SK-N-SH treated with all-trans-retinoic acid at 6 μM for 48 hours (cell line): ENCODE results near the gene FIGNL1.
A peak's percentile ranks its signal among the peaks of the same experiment; 100 is the strongest.

Experiments used
- ATAC-seq: fragments of 200-7000 bp; cut with Tn5 transposase; 3 replicates; pipeline ENCODE4 v1.9.1; 2020; ENCODE audit warnings: mild to moderate bottlenecking, moderate library complexity
- ARNTL ChIP-seq: fragments of 450-650 bp; formaldehyde crosslinking; IDR thresholded peaks from 2 replicates; pipeline ENCODE4 v1.5.0; 2020; ENCODE audit warnings: low read depth, mild to moderate bottlenecking, moderate library complexity, borderline replicate concordance
- BACH2 ChIP-seq: fragments of 250-450 bp; sonication (Bioruptor Pico); IDR thresholded peaks from 2 replicates; pipeline ENCODE4 v1.9.0; 2021; ENCODE audit warnings: mild to moderate bottlenecking, borderline replicate concordance
- CSDC2 ChIP-seq: fragments of 250-450 bp; sonication (Bioruptor Pico); IDR thresholded peaks from 2 replicates; pipeline ENCODE4 v1.5.0; 2020; ENCODE audit warnings: mild to moderate bottlenecking, moderate library complexity
- ESRRG ChIP-seq: fragments of 250-450 bp; sonication (Bioruptor Pico); IDR thresholded peaks from 2 replicates; pipeline ENCODE4 v1.6.1; 2021; ENCODE audit warnings: mild to moderate bottlenecking
- GLIS3 ChIP-seq: fragments of 250-450 bp; sonication (Bioruptor Pico); IDR thresholded peaks from 2 replicates; pipeline ENCODE4 v1.5.0; 2020; ENCODE audit warnings: mild to moderate bottlenecking, moderate library complexity
- OSR1 ChIP-seq: fragments of 250-450 bp; sonication (Bioruptor Pico); IDR thresholded peaks from 2 replicates; pipeline ENCODE4 v1.8.0; 2022; ENCODE audit warnings: moderate library complexity, mild to moderate bottlenecking, inconsistent platforms
- PPARA ChIP-seq: fragments of 250-450 bp; sonication (Bioruptor Pico); IDR thresholded peaks from 2 replicates; pipeline ENCODE4 v1.5.0; 2020; ENCODE audit warnings: mild to moderate bottlenecking, borderline replicate concordance
- RARB ChIP-seq: fragments of 250-450 bp; sonication (Bioruptor Pico); IDR thresholded peaks from 2 replicates; pipeline ENCODE4 v1.8.0; 2021; ENCODE audit warnings: mild to moderate bottlenecking, moderate library complexity
- TCF4 ChIP-seq: fragments of 250-450 bp; sonication (Bioruptor Pico); IDR thresholded peaks from 2 replicates; pipeline ENCODE4 v1.8.0; 2021; ENCODE audit warnings: mild to moderate bottlenecking, moderate library complexity, borderline replicate concordance
- TOX ChIP-seq: fragments of 250-450 bp; sonication (Bioruptor Pico); IDR thresholded peaks from 2 replicates; pipeline ENCODE4 v1.8.0; 2021; ENCODE audit warnings: mild to moderate bottlenecking, moderate library complexity, borderline replicate concordance
- ZC3H10 ChIP-seq: fragments of 250-450 bp; sonication (Bioruptor Pico); IDR thresholded peaks from 2 replicates; pipeline ENCODE4 v1.5.1; 2021; ENCODE audit warnings: mild to moderate bottlenecking, moderate library complexity
- ZFP30 ChIP-seq: fragments of 450-650 bp; formaldehyde crosslinking; IDR thresholded peaks from 2 replicates; pipeline ENCODE4 v1.5.0; 2022; ENCODE audit warnings: mild to moderate bottlenecking, moderate library complexity
- ZNF565 ChIP-seq: fragments of 450-650 bp; formaldehyde crosslinking; conservative IDR thresholded peaks from 2 replicates; pipeline ENCODE4 v1.5.0; 2020; ENCODE audit warnings: low read depth, mild to moderate bottlenecking, moderate library complexity
- ZNF70 ChIP-seq: fragments of 450-650 bp; formaldehyde crosslinking; IDR thresholded peaks from 2 replicates; pipeline ENCODE4 v1.5.0; 2020; ENCODE audit warnings: mild to moderate bottlenecking, moderate library complexity
- ZNF8 ChIP-seq: fragments of 450-650 bp; formaldehyde crosslinking; IDR thresholded peaks from 2 replicates; pipeline ENCODE4 v1.5.0; 2020; ENCODE audit warnings: mild to moderate bottlenecking, moderate library complexity
- TF ChIP-seq, protein P1 (sequence below): fragments of 250-450 bp; sonication (Bioruptor Pico); IDR thresholded peaks from 2 replicates; pipeline ENCODE4 v1.5.0; 2020; ENCODE audit warnings: mild to moderate bottlenecking, moderate library complexity
- TF ChIP-seq, protein P2 (sequence below): fragments of 250-450 bp; sonication (Bioruptor Pico); IDR thresholded peaks from 2 replicates; pipeline ENCODE4 v1.5.1; 2021; ENCODE audit warnings: mild to moderate bottlenecking, moderate library complexity
- TF ChIP-seq, protein P3 (sequence below): fragments of 250-450 bp; sonication (Bioruptor Pico); IDR thresholded peaks from 2 replicates; pipeline ENCODE4 v1.8.0; 2020; ENCODE audit warnings: mild to moderate bottlenecking, moderate library complexity, borderline replicate concordance

Gene FIGNL1

DNA sequence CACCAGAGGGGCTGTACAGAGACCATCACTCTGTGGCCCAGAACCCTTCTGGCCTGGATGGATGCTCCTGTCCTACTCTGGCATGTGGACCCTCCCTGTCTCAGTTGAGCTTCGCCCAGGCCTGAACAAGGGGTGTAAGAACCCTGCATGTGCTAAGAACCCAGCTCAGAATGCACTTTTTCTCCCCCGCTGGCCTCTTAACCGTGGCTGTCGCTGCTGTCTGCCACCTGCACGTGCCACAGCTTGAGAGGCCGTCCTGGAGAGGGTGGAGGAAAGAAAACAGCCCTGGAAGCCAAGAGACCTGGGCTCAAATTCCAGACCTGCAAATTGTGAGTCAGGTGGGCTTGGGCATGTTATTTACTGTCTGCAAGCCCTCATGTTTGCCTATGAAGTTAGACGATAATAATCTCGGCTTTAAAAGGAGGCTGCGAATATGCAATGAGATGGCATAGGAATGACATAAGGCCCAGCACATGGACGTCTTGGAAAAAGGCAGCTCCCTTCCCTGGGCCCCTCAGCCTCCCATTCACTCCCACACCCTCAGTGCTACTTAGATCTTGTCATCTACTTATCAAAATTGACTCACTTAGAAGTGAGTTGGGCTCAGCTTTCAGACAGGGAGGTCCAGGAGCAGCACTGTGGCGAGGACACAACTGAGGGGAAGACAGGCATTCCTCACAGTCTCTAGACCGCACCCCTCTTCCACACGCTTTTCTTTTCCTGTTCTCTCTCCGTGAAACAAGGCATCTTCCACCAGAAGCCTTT is 31.4 kb downstream of the FIGNL1 start:
- ATAC-seq: no peak

DNA sequence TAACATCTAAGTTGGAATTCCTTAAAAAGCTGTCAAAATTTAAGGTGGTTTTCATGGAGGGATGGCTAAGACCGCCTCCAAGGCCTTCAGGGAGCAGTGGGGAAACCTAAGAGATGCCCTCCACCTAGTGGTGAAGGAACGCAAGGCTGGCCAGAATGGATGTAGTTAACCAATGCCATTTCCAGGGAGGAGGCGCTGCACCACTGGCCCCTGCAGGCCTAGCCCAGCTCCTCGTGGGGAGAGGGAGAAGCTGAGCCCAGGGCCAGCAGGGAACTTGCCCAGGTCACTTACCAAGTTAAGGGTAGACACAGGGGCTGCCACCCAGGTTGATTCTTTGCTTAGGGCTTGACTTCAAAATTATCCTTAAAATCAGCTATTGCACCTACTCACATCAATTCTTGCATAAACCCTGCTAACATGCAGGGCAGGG is 32.0 kb downstream of the FIGNL1 start:
- TF ChIP-seq ZNF8 (CRISPR knock-in tag) (no peak), CSDC2 (CRISPR knock-in tag) (no peak), ZNF70 (CRISPR knock-in tag) (no peak), ARNTL (CRISPR knock-in tag) (no peak), RARB (CRISPR knock-in tag) (no peak), ZC3H10 (CRISPR knock-in tag) (no peak), OSR1 (CRISPR knock-in tag) (no peak), ESRRG (CRISPR knock-in tag) (no peak), GLIS3 (no peak), PPARA (CRISPR knock-in tag) (no peak)
- TF ChIP-seq, all 23 proteins: peak for 0
- peak; percentile 100 for ATAC-seq

More for the DNA sequence above, 31.4 kb downstream of the FIGNL1 start:
- TF ChIP-seq BACH2 (CRISPR knock-in tag) (no peak), CSDC2 (CRISPR knock-in tag) (no peak), ZNF70 (CRISPR knock-in tag) (no peak)
- TF ChIP-seq, protein P1, sequence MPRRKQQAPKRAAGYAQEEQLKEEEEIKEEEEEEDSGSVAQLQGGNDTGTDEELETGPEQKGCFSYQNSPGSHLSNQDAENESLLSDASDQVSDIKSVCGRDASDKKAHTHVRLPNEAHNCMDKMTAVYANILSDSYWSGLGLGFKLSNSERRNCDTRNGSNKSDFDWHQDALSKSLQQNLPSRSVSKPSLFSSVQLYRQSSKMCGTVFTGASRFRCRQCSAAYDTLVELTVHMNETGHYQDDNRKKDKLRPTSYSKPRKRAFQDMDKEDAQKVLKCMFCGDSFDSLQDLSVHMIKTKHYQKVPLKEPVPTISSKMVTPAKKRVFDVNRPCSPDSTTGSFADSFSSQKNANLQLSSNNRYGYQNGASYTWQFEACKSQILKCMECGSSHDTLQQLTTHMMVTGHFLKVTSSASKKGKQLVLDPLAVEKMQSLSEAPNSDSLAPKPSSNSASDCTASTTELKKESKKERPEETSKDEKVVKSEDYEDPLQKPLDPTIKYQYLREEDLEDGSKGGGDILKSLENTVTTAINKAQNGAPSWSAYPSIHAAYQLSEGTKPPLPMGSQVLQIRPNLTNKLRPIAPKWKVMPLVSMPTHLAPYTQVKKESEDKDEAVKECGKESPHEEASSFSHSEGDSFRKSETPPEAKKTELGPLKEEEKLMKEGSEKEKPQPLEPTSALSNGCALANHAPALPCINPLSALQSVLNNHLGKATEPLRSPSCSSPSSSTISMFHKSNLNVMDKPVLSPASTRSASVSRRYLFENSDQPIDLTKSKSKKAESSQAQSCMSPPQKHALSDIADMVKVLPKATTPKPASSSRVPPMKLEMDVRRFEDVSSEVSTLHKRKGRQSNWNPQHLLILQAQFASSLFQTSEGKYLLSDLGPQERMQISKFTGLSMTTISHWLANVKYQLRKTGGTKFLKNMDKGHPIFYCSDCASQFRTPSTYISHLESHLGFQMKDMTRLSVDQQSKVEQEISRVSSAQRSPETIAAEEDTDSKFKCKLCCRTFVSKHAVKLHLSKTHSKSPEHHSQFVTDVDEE (CRISPR knock-in tag): no peak
- TF ChIP-seq, all 23 proteins: peak for 0

DNA sequence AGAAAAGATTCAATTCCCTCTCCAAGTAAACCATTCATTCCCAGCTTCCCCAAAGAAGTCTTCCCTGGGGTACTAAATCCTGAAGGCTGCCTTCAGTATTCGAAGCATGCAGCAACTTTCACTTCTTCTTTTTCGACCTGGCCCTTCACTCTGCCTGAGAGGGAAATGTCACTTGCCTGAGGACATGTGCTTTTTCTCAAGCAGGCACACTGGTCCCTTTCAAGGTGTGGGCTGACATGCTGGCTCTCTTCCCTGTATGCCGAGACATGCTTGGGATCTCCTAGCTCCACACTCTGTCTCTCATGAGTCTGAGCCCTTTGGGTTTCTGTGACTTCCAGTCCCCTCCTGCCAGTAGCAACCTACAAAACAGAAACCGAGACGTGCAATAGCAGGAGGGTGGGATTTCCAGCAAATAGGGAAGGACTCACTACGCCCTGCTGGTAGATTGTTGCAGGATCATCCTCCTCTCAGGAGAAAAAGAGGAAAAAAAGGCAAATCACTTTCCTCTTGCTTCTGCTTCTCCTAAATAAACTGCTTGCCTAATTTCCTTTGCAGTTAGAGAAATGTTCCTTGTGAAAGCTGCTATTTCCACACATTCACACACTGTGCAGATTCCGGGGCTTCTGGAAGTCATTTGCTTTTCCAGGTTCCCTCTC is 33.5 kb downstream of the FIGNL1 start:
- no peak for ATAC-seq
- TF ChIP-seq, protein P2, sequence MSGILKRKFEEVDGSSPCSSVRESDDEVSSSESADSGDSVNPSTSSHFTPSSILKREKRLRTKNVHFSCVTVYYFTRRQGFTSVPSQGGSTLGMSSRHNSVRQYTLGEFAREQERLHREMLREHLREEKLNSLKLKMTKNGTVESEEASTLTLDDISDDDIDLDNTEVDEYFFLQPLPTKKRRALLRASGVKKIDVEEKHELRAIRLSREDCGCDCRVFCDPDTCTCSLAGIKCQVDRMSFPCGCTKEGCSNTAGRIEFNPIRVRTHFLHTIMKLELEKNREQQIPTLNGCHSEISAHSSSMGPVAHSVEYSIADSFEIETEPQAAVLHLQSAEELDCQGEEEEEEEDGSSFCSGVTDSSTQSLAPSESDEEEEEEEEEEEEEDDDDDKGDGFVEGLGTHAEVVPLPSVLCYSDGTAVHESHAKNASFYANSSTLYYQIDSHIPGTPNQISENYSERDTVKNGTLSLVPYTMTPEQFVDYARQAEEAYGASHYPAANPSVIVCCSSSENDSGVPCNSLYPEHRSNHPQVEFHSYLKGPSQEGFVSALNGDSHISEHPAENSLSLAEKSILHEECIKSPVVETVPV (CRISPR knock-in tag): no peak
- no peak for TF ChIP-seq PPARA (CRISPR knock-in tag)

DNA sequence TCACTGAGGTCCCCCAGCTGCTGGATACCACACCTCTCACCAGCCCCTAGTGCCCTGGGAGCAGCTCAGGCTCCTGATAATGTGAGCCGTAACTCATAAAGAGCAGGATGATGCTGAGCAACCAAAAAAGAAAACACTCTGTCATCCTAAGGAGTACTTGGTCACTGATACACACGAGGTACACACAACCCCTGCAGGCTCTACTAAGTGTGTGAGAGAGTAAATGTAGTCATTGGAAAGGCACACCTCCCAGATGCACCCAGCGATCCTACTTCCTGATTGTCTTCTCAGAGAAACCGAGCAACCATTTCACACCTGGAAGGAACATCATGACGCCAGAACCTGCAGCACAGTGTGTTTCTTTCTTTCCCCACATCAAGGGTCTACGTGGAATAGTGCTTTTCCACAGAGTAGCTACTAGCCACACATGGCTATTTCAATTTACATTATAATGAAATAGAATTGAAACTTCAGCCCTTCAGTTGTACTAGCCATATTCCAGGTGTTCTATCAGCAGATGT is 34.2 kb downstream of the FIGNL1 start:
- TF ChIP-seq TOX: no peak
- TF ChIP-seq ZFP30: no peak
- TF ChIP-seq, protein P3, sequence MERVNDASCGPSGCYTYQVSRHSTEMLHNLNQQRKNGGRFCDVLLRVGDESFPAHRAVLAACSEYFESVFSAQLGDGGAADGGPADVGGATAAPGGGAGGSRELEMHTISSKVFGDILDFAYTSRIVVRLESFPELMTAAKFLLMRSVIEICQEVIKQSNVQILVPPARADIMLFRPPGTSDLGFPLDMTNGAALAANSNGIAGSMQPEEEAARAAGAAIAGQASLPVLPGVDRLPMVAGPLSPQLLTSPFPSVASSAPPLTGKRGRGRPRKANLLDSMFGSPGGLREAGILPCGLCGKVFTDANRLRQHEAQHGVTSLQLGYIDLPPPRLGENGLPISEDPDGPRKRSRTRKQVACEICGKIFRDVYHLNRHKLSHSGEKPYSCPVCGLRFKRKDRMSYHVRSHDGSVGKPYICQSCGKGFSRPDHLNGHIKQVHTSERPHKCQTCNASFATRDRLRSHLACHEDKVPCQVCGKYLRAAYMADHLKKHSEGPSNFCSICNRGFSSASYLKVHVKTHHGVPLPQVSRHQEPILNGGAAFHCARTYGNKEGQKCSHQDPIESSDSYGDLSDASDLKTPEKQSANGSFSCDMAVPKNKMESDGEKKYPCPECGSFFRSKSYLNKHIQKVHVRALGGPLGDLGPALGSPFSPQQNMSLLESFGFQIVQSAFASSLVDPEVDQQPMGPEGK (CRISPR knock-in tag): no peak
- no peak for TF ChIP-seq TCF4 (CRISPR knock-in tag)
- TF ChIP-seq PPARA (CRISPR knock-in tag): no peak
- TF ChIP-seq, protein P2 (CRISPR knock-in tag): no peak
- no peak for TF ChIP-seq OSR1 (CRISPR knock-in tag)
- no peak for TF ChIP-seq ZNF565 (CRISPR knock-in tag)
- no peak for TF ChIP-seq RARB (CRISPR knock-in tag)
- TF ChIP-seq ZC3H10 (CRISPR knock-in tag): no peak
- TF ChIP-seq ZNF8 (CRISPR knock-in tag): no peak
- TF ChIP-seq, all 23 proteins: peak for 0
- ATAC-seq: no peak
